IPS DF 6.9 (cell line): ENCODE results near the gene MYCBP2.
"Not testable (repeated sequence)": the region's sequence is repeated elsewhere in the genome, so short reads cannot be mapped to it uniquely, and the experiment has no call there.

Experiments used
- DNase-seq: peaks from one replicate; pipeline ENCODE4 v3.0.0-alpha.2; 2013; ENCODE audit warnings: low read depth, low spot score
- H3K27ac ChIP-seq: one replicate; pipeline ENCODE4 v1.5.1; 2013; ENCODE audit warnings: low read length, control low read depth
- H3K27me3 ChIP-seq: 2 replicates; pipeline ENCODE4 v1.6.1; 2013; ENCODE audit warnings: mild to moderate bottlenecking, low read length; ENCODE audit not compliant: control insufficient read depth, insufficient read depth
- H3K36me3 ChIP-seq: 2 replicates; pipeline ENCODE4 v1.6.1; 2013; ENCODE audit warnings: low read length; ENCODE audit not compliant: control insufficient read depth, insufficient read depth
- H3K4me1 ChIP-seq: 2 replicates; pipeline ENCODE4 v1.6.1; 2013; ENCODE audit warnings: low read length; ENCODE audit not compliant: control insufficient read depth, insufficient read depth
- H3K4me3 ChIP-seq: 2 replicates; pipeline ENCODE4 v1.5.1; 2013; ENCODE audit warnings: mild to moderate bottlenecking, low read length
- H3K9me3 ChIP-seq: 2 replicates; pipeline ENCODE4 v1.6.1; 2013; ENCODE audit warnings: low read length, inconsistent platforms; ENCODE audit not compliant: control insufficient read depth, insufficient read depth
- WGBS: extraction: QIAGEN DNeasy Blood & Tissue Kit; methylation state at CpG from one replicate; pipeline ENCODE4 v1.1.7; 2013; ENCODE audit warnings: mixed read lengths, missing lambda C conversion rate; ENCODE audit not compliant: insufficient read length, insufficient coverage; 5-methylcytosine and 5-hydroxymethylcytosine counted together

Gene MYCBP2

DNA sequence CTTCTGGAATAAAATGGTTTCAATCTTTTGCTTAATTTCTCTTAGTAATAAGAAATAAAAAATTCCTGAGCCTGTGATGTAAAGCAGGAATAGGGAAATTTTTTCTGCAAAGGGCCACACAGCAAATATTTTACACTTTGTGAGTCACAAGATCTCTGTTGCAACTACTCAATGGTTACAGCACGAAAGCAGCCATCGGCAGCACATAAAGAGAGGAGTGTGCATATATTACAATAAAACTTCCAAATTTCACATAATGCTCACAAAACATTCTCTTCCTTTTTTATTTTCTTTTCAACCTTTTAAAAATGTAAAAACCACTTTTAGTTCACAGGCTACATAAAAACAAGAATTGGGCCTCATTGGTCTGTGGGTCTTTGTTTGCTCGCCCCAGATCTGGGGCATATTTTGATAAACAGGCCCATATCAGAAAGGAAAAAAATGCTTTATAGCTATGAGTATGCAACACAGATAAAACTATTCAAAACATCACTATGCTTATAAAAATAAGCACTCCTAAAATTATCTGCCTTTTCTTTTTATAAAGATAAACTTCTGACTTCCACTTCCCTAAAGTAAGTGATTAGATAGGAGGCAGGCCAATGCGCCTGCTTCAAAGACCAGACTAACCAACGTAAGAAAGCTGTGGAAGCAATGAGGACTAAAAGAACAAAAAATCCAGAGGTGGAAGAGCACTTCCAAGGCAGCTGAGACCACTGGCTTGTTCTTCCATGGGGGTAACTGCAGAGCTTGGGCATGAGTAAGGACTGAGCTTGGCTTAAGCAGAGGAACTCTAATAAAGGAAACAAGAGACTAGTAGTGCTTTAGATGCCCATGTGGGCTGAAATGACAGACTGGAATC is 26.5 kb downstream of the MYCBP2 start:
- no peaks in the 10 kb centered on the region for H3K36me3 ChIP-seq
- H3K4me3 ChIP-seq, result no peak overlapping the region
- H3K27ac ChIP-seq, result no peak overlapping the region
- no peaks in the 10 kb centered on the region for H3K4me1 ChIP-seq
- no CpG with 5 or more reads among the region's 5 CpGs for WGBS
- no peak for DNase-seq
- no peaks in the 10 kb centered on the region for H3K9me3 ChIP-seq
- H3K27me3 ChIP-seq, result no peaks in the 10 kb centered on the region

DNA sequence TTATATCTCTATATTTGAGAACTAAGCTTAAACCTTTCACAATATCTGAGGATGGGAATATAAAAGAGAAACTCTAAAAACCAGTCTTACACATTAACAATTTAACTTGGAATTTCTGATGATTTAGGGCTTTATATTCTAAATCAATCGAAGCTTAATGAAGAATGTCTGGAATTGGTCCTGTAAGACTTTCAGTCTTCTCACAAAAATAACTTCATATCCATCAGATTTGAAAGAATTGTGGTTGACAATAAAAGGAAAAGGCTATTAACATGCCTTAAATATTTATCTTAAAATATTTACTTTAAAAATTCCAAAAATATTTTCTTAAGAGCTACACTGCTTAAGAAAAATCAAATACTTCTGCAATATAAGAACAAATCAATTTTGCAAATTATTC is 27.3 kb downstream of the MYCBP2 start:
- Histone ChIP-seq H3K27me3 (no peaks in the 10 kb centered on the region), H3K4me3 (no peak overlapping the region), H3K27ac (no peak overlapping the region), H3K9me3 (no peaks in the 10 kb centered on the region), H3K36me3 (no peaks in the 10 kb centered on the region), H3K4me1 (no peaks in the 10 kb centered on the region)
- DNase-seq, result no peak
- WGBS, result no CpG with 5 or more reads among the region's 1 CpG

DNA sequence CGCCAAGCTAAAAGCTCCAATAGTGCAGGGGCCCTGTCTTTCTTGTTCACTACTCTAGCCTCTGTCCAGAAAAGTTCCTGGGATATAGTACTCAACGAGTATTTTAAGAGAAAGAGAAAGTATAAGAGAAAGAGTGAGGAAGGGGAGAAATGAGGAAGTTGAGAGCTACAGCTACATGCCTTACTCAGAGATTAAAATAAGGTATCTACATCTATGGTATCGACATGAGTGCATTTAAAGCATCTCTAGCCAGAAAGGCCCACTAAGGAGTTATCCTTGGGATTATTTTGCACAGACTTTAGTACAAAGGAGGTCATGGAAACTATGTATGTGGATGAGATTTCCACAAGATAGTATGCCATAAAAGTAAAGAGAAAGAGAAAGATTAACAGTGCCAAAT is 28.5 kb downstream of the MYCBP2 start:
- no peak overlapping the region for H3K4me3 ChIP-seq
- no peak for DNase-seq
- WGBS, result 100% methylated on average over 1 of the region's 3 CpGs
- no peaks in the 10 kb centered on the region for H3K36me3 ChIP-seq
- H3K9me3 ChIP-seq, result no peaks in the 10 kb centered on the region
- no peaks in the 10 kb centered on the region for H3K27me3 ChIP-seq
- no peaks in the 10 kb centered on the region for H3K4me1 ChIP-seq
- no peak overlapping the region for H3K27ac ChIP-seq

DNA sequence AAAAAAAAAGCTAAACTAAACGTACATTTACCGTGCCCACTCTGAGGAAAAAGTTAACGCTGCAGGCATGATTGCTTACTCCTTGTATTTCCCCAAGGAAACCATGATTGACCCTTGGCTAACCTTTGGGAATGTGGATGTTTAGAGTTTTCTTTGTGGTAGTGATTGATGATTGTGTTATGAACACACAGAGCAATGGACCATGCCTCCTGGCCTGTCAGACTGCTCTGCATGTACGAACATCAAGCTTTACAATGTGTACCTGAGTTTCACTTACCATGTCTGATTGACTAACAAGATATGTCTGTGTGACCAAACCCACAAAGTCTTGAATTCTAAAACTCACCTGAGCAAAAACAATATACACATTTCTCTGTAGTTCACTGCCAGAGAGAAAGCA is 35.1 kb downstream of the MYCBP2 start:
- Histone ChIP-seq H3K27me3 (no peaks in the 10 kb centered on the region), H3K27ac (no peak overlapping the region), H3K9me3 (no peaks in the 10 kb centered on the region), H3K4me1 (no peaks in the 10 kb centered on the region), H3K4me3 (no peak overlapping the region), H3K36me3 (no peaks in the 10 kb centered on the region)
- no peak for DNase-seq
- no CpG with 5 or more reads among the region's 4 CpGs for WGBS

DNA sequence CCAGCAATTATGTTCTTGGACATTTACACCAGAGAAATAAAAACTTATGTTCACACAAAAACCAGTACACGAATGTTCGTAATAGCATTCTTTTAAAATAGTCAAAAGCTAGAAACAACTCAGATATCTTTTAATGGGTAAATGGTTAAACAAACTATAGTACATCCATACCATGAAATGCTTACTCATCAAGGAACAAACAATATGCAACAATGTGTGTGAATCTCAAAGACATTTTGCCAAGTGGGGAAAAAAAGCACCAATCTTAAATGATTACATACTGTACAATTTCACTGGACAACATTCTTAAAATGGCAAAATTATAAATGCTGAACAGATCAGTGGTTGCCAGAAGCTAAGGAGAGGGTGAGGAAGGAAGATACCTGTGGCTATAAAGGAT is 36.6 kb downstream of the MYCBP2 start:
- no peak for DNase-seq
- no CpG with 5 or more reads among the region's 2 CpGs for WGBS
- Histone ChIP-seq H3K36me3 (no peaks in the 10 kb centered on the region), H3K4me3 (no peak overlapping the region), H3K27me3 (no peaks in the 10 kb centered on the region), H3K9me3 (no peaks in the 10 kb centered on the region), H3K4me1 (no peaks in the 10 kb centered on the region), H3K27ac (no peak overlapping the region)

DNA sequence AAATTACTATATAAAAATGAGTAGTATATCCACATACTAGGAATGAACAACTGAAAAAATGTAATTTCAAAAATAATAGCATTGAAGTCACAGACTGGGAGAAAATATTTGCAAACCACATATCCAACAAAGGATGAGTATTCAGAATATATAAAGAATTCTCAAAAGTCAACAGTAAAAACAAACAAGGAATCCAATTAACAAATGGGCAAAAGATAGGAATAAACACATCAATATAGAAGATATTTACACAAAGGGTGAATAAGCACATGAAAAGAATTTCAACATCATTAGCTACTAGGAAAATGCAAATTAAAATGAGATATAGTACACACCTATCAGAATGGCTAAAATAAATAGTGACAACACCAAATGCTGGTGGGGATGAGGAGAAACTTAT is 37.0 kb downstream of the MYCBP2 start:
- Histone ChIP-seq H3K4me1 (no peaks in the 10 kb centered on the region), H3K4me3 (no peak overlapping the region), H3K36me3 (no peaks in the 10 kb centered on the region), H3K27me3 (no peaks in the 10 kb centered on the region), H3K27ac (no peak overlapping the region), H3K9me3 (no peaks in the 10 kb centered on the region)
- no peak for DNase-seq

DNA sequence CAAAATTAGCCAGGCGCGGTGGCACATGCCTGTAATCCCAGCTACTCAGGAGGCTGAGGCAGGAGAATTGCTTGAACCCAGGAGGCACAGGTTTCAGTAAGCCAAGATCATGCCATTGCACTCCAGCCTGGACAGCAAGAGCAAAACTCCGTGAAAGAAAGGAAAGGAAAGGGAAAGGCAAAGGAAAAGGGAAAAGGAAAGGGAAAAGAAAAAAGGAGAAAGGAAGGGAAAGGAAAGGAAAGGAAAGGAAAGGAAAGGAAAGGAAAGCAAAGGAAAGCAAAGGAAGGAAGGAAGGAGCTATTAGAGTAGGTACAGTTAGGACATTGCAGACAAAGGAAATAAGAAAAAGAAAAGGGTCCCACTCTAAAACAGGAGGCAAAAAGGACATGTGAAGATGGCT is 41.3 kb downstream of the MYCBP2 start:
- H3K27ac ChIP-seq, H3K9me3 ChIP-seq, H3K4me3 ChIP-seq, H3K36me3 ChIP-seq, H3K27me3 ChIP-seq, DNase-seq, H3K4me1 ChIP-seq: not testable (repeated sequence)
- no CpG with 5 or more reads among the region's 3 CpGs for WGBS

DNA sequence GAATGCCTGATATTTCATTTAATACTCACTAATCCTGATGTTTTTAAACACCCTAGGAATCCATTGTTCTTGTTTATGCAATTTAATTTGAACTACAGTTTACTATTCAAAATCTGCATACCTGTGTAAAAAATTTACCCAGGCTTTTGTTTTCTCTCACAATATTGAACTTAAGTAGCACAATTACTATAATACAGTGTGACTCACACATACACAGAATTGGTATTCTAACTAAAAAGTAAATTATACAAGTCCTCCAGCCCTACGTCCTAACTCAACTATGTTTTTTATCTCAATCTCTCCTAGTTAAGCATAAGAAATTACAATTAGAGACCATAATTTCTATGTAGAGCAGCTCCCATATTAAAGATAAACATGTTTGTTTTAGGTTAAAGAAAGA is 41.8 kb downstream of the MYCBP2 start:
- H3K4me1 ChIP-seq, result no peaks in the 10 kb centered on the region
- no CpG with 5 or more reads among the region's 1 CpG for WGBS
- no peak for DNase-seq
- H3K27ac ChIP-seq, result no peak overlapping the region
- no peaks in the 10 kb centered on the region for H3K27me3 ChIP-seq
- no peak overlapping the region for H3K4me3 ChIP-seq
- H3K36me3 ChIP-seq, result no peaks in the 10 kb centered on the region
- H3K9me3 ChIP-seq, result no peaks in the 10 kb centered on the region

DNA sequence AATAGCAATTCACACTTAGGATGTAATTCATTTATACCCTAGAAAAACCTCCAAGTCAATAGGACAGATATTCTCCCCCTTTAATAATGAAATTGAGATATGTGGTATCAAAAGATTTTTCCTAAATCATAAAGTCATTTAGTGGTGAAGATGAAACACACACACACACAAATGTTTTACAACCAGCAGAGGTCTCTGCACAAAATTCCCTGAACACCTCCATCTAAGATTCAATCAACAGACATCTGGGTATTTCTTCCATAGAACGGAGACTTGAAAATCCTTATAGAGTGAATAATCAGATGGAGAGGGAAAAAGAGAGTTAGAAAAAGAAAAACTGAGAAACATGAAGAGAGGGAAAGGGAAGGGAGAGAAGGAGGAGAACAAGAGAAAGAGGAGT is 52.8 kb downstream of the MYCBP2 start:
- H3K27me3 ChIP-seq, result no peaks in the 10 kb centered on the region
- H3K4me1 ChIP-seq, result no peaks in the 10 kb centered on the region
- H3K9me3 ChIP-seq, result no peaks in the 10 kb centered on the region
- H3K36me3 ChIP-seq, result no peaks in the 10 kb centered on the region
- no peak overlapping the region for H3K27ac ChIP-seq
- H3K4me3 ChIP-seq, result no peak overlapping the region
- no peak for DNase-seq
- WGBS, result no CpG with 5 or more reads among the region's 1 CpG

DNA sequence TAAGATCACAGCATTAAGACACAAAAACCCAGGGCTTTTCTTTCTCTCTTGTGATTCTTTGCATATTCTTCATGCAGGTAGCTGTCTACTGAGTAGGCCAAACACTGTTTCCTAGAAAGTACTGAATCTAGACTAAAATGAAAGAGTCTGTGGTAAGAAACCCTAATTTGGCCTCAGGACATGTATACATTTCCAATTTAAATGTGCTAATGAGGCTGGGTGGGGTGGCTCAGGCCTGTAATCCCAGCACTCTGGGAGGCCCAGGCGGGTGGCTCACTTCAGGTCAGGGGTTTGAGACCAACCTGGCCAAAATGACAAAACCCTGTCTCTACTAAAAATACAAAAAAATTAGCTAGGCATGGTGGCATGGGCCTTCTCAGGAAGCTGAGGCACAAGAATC is 57.8 kb downstream of the MYCBP2 start:
- WGBS, result no CpG with 5 or more reads among the region's 1 CpG
- Histone ChIP-seq H3K36me3 (no peaks in the 10 kb centered on the region), H3K27ac (no peak overlapping the region), H3K27me3 (no peaks in the 10 kb centered on the region), H3K4me1 (no peaks in the 10 kb centered on the region), H3K9me3 (no peaks in the 10 kb centered on the region), H3K4me3 (no peak overlapping the region)
- DNase-seq, result no peak

DNA sequence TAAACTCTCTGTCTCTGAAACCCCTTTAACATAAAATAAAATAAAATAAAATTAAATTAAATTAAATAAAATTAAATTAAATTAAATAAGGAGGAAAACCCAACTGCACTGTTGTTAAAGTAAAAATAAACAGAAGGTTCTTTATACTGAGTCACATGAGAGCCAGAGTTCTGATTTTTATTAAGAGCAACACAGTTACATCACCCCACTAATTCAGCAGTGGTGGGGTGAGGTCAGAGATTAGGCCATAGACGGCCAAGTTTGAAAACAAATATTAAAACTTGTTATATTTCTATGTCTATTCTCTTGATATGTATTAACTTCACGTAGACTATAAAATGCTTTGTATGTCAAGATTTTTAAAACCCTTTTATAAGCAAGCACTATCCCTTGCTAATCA is 59.5 kb downstream of the MYCBP2 start:
- Histone ChIP-seq H3K9me3 (no peaks in the 10 kb centered on the region), H3K36me3 (no peaks in the 10 kb centered on the region), H3K4me3 (no peak overlapping the region), H3K4me1 (no peaks in the 10 kb centered on the region), H3K27me3 (no peaks in the 10 kb centered on the region), H3K27ac (no peak overlapping the region)
- no peak for DNase-seq
- WGBS, result no CpG with 5 or more reads among the region's 2 CpGs
